Neural cell (in vitro differentiated cells): ENCODE data around the gene APBA3. TPM values are rescaled to one million over a fixed set of nuclear protein-coding genes. Genes with fewer than 3 reads are reported as not detected.

ENCODE experiments used
- H2AFZ ChIP-seq: fragments of 200-600, 300-800 bp; sonication (generic), shearing (Covaris generic); 2 replicates; pipeline ENCODE4 v1.6.0; 2014; ENCODE audit warnings: low read depth, mild to moderate bottlenecking, antibody characterized with exemption, low read length, moderate library complexity
- H3F3A ChIP-seq: fragments of 200-600 bp; shearing (Covaris generic); 2 replicates; pipeline ENCODE4 v1.6.1; 2016; ENCODE audit warnings: mild to moderate bottlenecking, moderate library complexity, mixed read lengths, antibody characterized with exemption, low read length; ENCODE audit not compliant: insufficient read depth, poor library complexity, severe bottlenecking
- H3K27ac ChIP-seq: fragments of 200-600, 300-800 bp; sonication (generic), shearing (Covaris generic); 2 replicates; pipeline ENCODE4 v1.5.1; 2014; ENCODE audit warnings: mild to moderate bottlenecking, low read length, moderate library complexity
- H3K27me3 ChIP-seq: fragments of 300-800, 200-600 bp; sonication (generic), shearing (Covaris generic); 2 replicates; pipeline ENCODE4 v1.6.0; 2014; ENCODE audit warnings: mild to moderate bottlenecking, low read depth, low read length, moderate library complexity; ENCODE audit not compliant: insufficient read depth
- H3K36me3 ChIP-seq: fragments of 300-800, 200-600 bp; sonication (generic), shearing (Covaris generic); 2 replicates; pipeline ENCODE4 v1.5.1; 2014; ENCODE audit warnings: mild to moderate bottlenecking, antibody characterized with exemption, low read length, moderate library complexity; ENCODE audit not compliant: insufficient read depth
- H3K4me2 ChIP-seq: fragments of 300-800, 200-600 bp; sonication (generic), shearing (Covaris generic); 2 replicates; pipeline ENCODE4 v1.6.0; 2014; ENCODE audit warnings: mild to moderate bottlenecking, low read length
- H3K4me3 ChIP-seq: fragments of 300-800, 200-600 bp; sonication (generic), shearing (Covaris generic); 2 replicates; pipeline ENCODE4 v1.5.1; 2014; ENCODE audit warnings: mild to moderate bottlenecking, low read length, moderate library complexity
- H3K79me2 ChIP-seq: fragments of 200-600 bp; shearing (Covaris generic); replicated peaks from 2 replicates; pipeline ENCODE4 v1.6.0; 2014; ENCODE audit warnings: mild to moderate bottlenecking, low read length, moderate library complexity; ENCODE audit not compliant: insufficient read depth
- H3K9ac ChIP-seq: fragments of 300-800, 200-600 bp; sonication (generic), shearing (Covaris generic); 2 replicates; pipeline ENCODE4 v1.6.1; 2016; ENCODE audit warnings: mild to moderate bottlenecking, low read length, mixed read lengths
- H3K9me2 ChIP-seq: fragments of 200-600 bp; shearing (Covaris generic); 2 replicates; pipeline ENCODE4 v1.6.1; 2016; ENCODE audit warnings: mild to moderate bottlenecking, low read length, mixed read lengths; ENCODE audit not compliant: insufficient read depth
- H3K9me3 ChIP-seq: fragments of 200-600, 300-800 bp; sonication (generic), shearing (Covaris generic); 2 replicates; pipeline ENCODE4 v1.6.1; 2016; ENCODE audit warnings: mild to moderate bottlenecking, mixed run types, low read length, moderate library complexity, mixed read lengths
- H4K20me1 ChIP-seq: fragments of 200-600 bp; shearing (Covaris generic); 2 replicates; pipeline ENCODE4 v1.6.1; 2016; ENCODE audit warnings: mild to moderate bottlenecking, mixed run types; ENCODE audit not compliant: insufficient read depth
- EP300 ChIP-seq: fragments of 450-650 bp; conservative IDR thresholded peaks from 2 replicates; pipeline ENCODE4 v1.6.1; 2014; ENCODE audit warnings: antibody characterized with exemption, mild to moderate bottlenecking, moderate library complexity; ENCODE audit not compliant: poor library complexity, severe bottlenecking
- EZH2 ChIP-seq: fragments of 200-600, 300-800 bp; shearing (Covaris generic), sonication (generic); IDR thresholded peaks from 2 replicates; pipeline ENCODE4 v1.6.1; 2014; ENCODE audit warnings: antibody characterized with exemption, low read length, borderline replicate concordance, mild to moderate bottlenecking; ENCODE audit not compliant: insufficient read depth, poor library complexity, severe bottlenecking
- MXI1 ChIP-seq: fragments of 450-650 bp; conservative IDR thresholded peaks from 2 replicates; pipeline ENCODE4 v1.6.1; 2014; ENCODE audit warnings: antibody characterized with exemption, mild to moderate bottlenecking; ENCODE audit not compliant: poor library complexity, severe bottlenecking
- POLR2AphosphoS5 ChIP-seq: IDR thresholded peaks from 2 replicates; pipeline ENCODE4 v1.6.1; 2012
- RAD21 ChIP-seq: fragments of 450-650 bp; conservative IDR thresholded peaks from 2 replicates; pipeline ENCODE4 v1.6.1; 2014; ENCODE audit warnings: antibody characterized with exemption, mild to moderate bottlenecking, moderate library complexity
- SMC3 ChIP-seq: fragments of 450-650 bp; conservative IDR thresholded peaks from 2 replicates; pipeline ENCODE4 v1.6.1; 2014; ENCODE audit warnings: antibody characterized with exemption, mild to moderate bottlenecking, moderate library complexity; ENCODE audit not compliant: poor library complexity
- TAF1 ChIP-seq: IDR thresholded peaks from 2 replicates; pipeline ENCODE4 v1.6.1; 2012; ENCODE audit warnings: low read depth
- polyA plus RNA-seq: library from polyadenylated mRNA; depleted of rRNA; stranded (reverse); fragments of >200 nt; gene quantifications from 2 replicates; pipeline ENCODE4 v1.2.3, GENCODE V29; 2014
- TF ChIP-seq, protein P1 (sequence below): fragments of 450-650 bp; IDR thresholded peaks from 2 replicates; pipeline ENCODE4 v1.5.1; 2014; ENCODE audit warnings: antibody characterized with exemption, mild to moderate bottlenecking, moderate library complexity; ENCODE audit not compliant: poor library complexity, severe bottlenecking
- TF ChIP-seq, protein P2 (sequence below): IDR thresholded peaks from 2 replicates; pipeline ENCODE4 v1.6.1; 2012; ENCODE audit warnings: borderline replicate concordance

APBA3 gene
- polyA plus RNA-seq, 1 donor from 2014 or later, result 37.1 TPM

DNA sequence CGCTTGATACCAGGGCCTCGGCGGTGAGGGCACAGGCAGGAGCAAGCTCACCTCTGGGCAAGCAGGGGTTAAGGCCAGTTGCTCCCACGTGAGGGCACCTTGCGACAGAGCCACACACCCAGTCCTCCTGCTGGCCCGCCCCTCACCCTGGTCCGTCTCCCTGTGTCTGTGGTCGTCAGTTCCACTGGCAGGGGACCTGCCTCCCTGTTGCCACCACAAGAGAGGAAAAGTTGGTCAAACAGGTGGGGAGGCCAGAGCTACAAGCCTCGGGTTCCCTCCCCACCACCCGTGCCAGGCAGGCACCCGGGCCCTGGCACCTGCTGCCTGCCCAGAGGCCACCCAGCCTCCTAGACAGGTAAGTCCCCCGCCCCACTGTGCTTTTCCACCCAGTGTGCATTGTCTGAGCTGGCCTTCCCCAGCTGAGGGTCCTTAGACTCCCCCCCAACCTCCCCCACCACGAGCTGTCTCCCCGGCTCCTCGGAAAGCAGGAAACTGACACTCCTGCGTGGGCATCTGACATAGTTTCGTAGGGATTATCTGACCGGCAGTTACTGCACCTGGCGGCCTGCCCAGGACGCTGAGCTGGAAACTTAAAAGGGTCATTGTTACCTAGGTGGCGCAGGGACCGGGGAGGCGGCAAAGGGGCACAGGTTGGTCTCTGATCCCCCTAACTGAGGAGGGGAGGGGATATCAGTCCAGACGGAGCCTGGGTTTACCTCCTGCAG, 53.1 kb downstream of the APBA3 start, which contains the start of gene TJP3:
Gene TJP3, plus strand, starts transcription at position 178 of the 725 bp plus-strand sequence. CDS start 20,049 bp downstream, outside the sequence.
- Histone ChIP-seq H3K27ac (no peak within 1 kb of the TSS), H3F3A (no peaks in the 10 kb centered on the region), H2AFZ (no peak within 1 kb of the TSS), H3K9me2 (no peaks in the 10 kb centered on the region), H3K36me3 (no peaks in the 10 kb centered on the region), H3K79me2 (no peaks in the 10 kb centered on the region), H3K9ac (no peak within 1 kb of the TSS), H3K9me3 (no peaks in the 10 kb centered on the region), H3K4me3 (no peak within 1 kb of the TSS), H4K20me1 (no peaks in the 10 kb centered on the region), H3K27me3 (no peaks in the 10 kb centered on the region), H3K4me2 (no peak within 1 kb of the TSS)
- TF ChIP-seq, protein P1, sequence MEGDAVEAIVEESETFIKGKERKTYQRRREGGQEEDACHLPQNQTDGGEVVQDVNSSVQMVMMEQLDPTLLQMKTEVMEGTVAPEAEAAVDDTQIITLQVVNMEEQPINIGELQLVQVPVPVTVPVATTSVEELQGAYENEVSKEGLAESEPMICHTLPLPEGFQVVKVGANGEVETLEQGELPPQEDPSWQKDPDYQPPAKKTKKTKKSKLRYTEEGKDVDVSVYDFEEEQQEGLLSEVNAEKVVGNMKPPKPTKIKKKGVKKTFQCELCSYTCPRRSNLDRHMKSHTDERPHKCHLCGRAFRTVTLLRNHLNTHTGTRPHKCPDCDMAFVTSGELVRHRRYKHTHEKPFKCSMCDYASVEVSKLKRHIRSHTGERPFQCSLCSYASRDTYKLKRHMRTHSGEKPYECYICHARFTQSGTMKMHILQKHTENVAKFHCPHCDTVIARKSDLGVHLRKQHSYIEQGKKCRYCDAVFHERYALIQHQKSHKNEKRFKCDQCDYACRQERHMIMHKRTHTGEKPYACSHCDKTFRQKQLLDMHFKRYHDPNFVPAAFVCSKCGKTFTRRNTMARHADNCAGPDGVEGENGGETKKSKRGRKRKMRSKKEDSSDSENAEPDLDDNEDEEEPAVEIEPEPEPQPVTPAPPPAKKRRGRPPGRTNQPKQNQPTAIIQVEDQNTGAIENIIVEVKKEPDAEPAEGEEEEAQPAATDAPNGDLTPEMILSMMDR, result no peak
- TF ChIP-seq MXI1, result no peak
- no peak for TF ChIP-seq RAD21
- no peak for TF ChIP-seq EP300

DNA sequence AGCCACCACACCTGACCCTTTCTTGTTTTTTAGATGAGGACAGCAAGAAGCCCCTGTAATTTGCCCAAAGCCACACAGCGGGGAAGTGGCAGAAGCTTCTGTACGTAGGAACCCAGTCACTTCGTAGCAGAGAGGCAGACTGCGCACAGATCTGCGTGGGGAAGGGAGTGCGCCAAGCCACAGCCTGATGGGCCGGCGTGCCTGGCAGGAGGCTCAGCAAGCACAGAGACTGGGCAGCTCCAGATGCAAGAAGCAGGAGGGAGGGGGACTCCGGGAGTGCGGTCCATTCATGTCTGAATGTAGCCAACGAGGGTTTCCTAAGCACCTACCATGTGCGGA, 53.7 kb downstream of the APBA3 start:
- no peak overlapping the region for H3K4me2 ChIP-seq
- no peak overlapping the region for H3K27ac ChIP-seq
- no peaks in the 10 kb centered on the region for H3K79me2 ChIP-seq
- H2AFZ ChIP-seq, result no peak overlapping the region
- no peaks in the 10 kb centered on the region for H3F3A ChIP-seq
- no peaks in the 10 kb centered on the region for H3K27me3 ChIP-seq
- no peaks in the 10 kb centered on the region for H3K9me2 ChIP-seq
- no peaks in the 10 kb centered on the region for H3K9me3 ChIP-seq
- H4K20me1 ChIP-seq, result no peaks in the 10 kb centered on the region
- no peak overlapping the region for H3K4me3 ChIP-seq
- no peaks in the 10 kb centered on the region for H3K36me3 ChIP-seq
- TF ChIP-seq EZH2, result no peak
- TF ChIP-seq TAF1, result no peak
- no peak for TF ChIP-seq MXI1
- TF ChIP-seq EP300, result no peak
- TF ChIP-seq, protein P1, result no peak
- TF ChIP-seq POLR2AphosphoS5, result no peak
- H3K9ac ChIP-seq, result no peak overlapping the region

DNA sequence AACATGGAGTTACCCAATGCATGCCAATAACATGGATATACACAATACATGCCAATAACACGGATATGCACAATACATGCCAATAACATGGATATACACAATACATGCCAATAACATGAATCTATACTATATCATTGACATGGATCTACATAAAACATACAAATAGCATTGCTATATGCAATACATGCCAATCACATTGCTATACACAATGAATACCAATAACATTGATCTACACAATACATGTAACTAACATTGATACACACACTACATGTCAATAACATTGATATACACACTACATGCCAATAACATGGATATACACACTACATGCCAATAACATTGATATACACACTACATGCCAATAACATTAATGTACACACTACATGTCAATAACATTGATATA, 60.3 kb downstream of the APBA3 start:
- Histone ChIP-seq H3K36me3 (no peaks in the 10 kb centered on the region), H3K4me2 (no peak overlapping the region), H3K9me3 (no peaks in the 10 kb centered on the region), H3K27me3 (no peaks in the 10 kb centered on the region), H3K9me2 (no peaks in the 10 kb centered on the region), H3K27ac (no peak overlapping the region), H2AFZ (no peak overlapping the region), H3F3A (no peaks in the 10 kb centered on the region), H3K79me2 (peaks cover 24% of the 10 kb centered on the region), H4K20me1 (no peaks in the 10 kb centered on the region), H3K9ac (no peak overlapping the region), H3K4me3 (no peak overlapping the region)
- TF ChIP-seq EZH2 (no peak), SMC3 (no peak), POLR2AphosphoS5 (no peak), TAF1 (no peak), MXI1 (no peak), RAD21 (no peak), EP300 (no peak)
- TF ChIP-seq, protein P1, result no peak
- TF ChIP-seq, protein P2, sequence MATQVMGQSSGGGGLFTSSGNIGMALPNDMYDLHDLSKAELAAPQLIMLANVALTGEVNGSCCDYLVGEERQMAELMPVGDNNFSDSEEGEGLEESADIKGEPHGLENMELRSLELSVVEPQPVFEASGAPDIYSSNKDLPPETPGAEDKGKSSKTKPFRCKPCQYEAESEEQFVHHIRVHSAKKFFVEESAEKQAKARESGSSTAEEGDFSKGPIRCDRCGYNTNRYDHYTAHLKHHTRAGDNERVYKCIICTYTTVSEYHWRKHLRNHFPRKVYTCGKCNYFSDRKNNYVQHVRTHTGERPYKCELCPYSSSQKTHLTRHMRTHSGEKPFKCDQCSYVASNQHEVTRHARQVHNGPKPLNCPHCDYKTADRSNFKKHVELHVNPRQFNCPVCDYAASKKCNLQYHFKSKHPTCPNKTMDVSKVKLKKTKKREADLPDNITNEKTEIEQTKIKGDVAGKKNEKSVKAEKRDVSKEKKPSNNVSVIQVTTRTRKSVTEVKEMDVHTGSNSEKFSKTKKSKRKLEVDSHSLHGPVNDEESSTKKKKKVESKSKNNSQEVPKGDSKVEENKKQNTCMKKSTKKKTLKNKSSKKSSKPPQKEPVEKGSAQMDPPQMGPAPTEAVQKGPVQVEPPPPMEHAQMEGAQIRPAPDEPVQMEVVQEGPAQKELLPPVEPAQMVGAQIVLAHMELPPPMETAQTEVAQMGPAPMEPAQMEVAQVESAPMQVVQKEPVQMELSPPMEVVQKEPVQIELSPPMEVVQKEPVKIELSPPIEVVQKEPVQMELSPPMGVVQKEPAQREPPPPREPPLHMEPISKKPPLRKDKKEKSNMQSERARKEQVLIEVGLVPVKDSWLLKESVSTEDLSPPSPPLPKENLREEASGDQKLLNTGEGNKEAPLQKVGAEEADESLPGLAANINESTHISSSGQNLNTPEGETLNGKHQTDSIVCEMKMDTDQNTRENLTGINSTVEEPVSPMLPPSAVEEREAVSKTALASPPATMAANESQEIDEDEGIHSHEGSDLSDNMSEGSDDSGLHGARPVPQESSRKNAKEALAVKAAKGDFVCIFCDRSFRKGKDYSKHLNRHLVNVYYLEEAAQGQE, result no peak
